ACC112 (cell line): ENCODE results near the gene NOX5.

Source experiments
- H2AFZ ChIP-seq: fragments of 200-600 bp; sonication (generic); one replicate; pipeline ENCODE4 v1.6.0; 2017; ENCODE audit warnings: antibody characterized with exemption, low read length; ENCODE audit not compliant: unreplicated experiment
- H3K27ac ChIP-seq: fragments of 200-600 bp; sonication (generic); 2 replicates; pipeline ENCODE4 v1.5.1; 2014; ENCODE audit warnings: low read depth, mild to moderate bottlenecking, antibody characterized with exemption, low read length, moderate library complexity
- H3K27me3 ChIP-seq: fragments of 200-600 bp; sonication (generic); 2 replicates; pipeline ENCODE4 v1.6.1; 2014; ENCODE audit warnings: mild to moderate bottlenecking, antibody characterized with exemption, low read length, moderate library complexity, mixed read lengths; ENCODE audit not compliant: insufficient read depth
- H3K36me3 ChIP-seq: fragments of 200-600 bp; sonication (generic); 2 replicates; pipeline ENCODE4 v1.6.1; 2016; ENCODE audit warnings: mild to moderate bottlenecking, antibody characterized with exemption, low read length, moderate library complexity, mixed read lengths; ENCODE audit not compliant: insufficient read depth
- H3K4me1 ChIP-seq: fragments of 200-600 bp; sonication (generic); one replicate; pipeline ENCODE4 v1.6.1; 2016; ENCODE audit warnings: low read length, mixed read lengths; ENCODE audit not compliant: insufficient read depth, unreplicated experiment, control insufficient read depth
- H3K4me3 ChIP-seq: fragments of 200-600 bp; sonication (generic); 2 replicates; pipeline ENCODE4 v1.5.1; 2014; ENCODE audit warnings: mild to moderate bottlenecking, low read depth, low read length
- H3K79me2 ChIP-seq: fragments of 200-600 bp; sonication (generic); one replicate; pipeline ENCODE4 v1.6.0; 2016; ENCODE audit warnings: low read length; ENCODE audit not compliant: control insufficient read depth, unreplicated experiment, insufficient read depth

Gene NOX5

DNA sequence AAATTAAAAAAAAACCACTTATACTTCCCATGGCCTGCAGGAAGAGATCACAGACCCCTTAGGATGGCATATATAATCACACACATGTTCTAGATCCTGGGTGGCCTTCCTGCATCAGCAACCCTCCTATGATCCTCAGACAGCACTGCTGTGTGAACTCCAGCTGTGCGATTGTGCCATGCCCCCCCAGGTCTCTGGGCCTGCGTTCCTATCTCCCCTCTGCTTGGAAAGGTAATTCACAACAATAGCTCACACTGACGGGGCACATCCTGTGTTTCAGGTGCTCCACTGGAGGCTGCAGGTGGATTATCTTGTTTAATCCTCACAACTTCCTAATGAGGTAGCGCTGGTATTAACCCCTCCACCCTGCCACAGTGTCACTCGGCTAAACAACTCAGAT lies 74.8 kb downstream of the NOX5 start:
- Histone ChIP-seq H3K4me3 (no peak overlapping the region), H3K79me2 (no peaks in the 10 kb centered on the region), H2AFZ (no peak overlapping the region), H3K27me3 (peaks cover 27% of the 10 kb centered on the region), H3K27ac (no peak overlapping the region), H3K4me1 (peaks cover 18% of the 10 kb centered on the region), H3K36me3 (no peaks in the 10 kb centered on the region)

DNA sequence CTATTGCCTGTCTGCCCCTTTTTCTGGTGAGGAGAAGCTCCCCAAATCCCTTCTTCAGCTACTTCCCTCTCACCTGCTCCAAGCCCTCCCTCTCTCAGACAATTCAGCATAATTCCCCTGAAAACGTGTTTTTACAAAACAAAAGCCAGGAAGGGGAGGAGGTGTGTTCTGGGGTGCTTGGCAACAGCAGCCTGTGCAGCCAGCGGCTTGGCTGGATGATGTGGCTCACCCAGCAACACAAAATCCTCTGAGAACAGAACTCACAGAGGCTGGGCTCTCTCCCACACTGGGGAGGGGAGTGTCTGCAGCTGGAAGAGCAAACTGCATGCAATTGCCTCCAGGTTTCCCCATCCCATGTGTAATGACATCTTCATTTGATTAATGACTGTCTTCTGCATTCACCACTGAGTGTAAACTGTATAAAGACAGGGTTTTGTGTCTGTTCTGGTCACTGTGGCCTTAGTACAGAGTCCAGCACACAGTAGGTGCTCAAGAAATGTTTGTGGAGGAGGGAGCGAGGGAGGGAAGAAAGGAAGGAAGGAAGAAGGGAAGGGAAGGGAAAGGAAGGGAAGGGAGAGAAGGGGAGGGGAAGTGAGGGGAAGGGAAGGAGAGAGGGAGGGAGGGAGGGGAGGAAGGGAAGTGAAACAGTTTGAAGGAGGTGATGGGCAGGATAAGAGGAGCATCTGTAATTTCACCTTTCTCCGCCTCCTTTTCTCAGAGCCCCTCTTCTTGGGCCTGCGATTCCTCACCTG lies 75.9 kb downstream of the NOX5 start:
- Histone ChIP-seq H2AFZ (no peak overlapping the region), H3K4me3 (no peak overlapping the region), H3K27ac (no peak overlapping the region), H3K79me2 (no peaks in the 10 kb centered on the region), H3K36me3 (no peaks in the 10 kb centered on the region), H3K27me3 (peaks cover 38% of the 10 kb centered on the region), H3K4me1 (peaks cover 18% of the 10 kb centered on the region)

- Histone ChIP-seq H3K4me3 (no peak overlapping the region), H2AFZ (no peak overlapping the region), H3K27ac (no peak overlapping the region), H3K4me1 (peaks cover 18% of the 10 kb centered on the region), H3K27me3 (peaks cover 51% of the 10 kb centered on the region), H3K79me2 (no peaks in the 10 kb centered on the region), H3K36me3 (no peaks in the 10 kb centered on the region)
Measured at GRCh38 chr15:69091654-69092053, 77.2 kb downstream of the NOX5 start.

- Histone ChIP-seq H3K4me3 (no peak overlapping the region), H3K79me2 (no peaks in the 10 kb centered on the region), H3K27me3 (peaks cover 55% of the 10 kb centered on the region), H2AFZ (no peak overlapping the region), H3K27ac (no peak overlapping the region), H3K36me3 (no peaks in the 10 kb centered on the region), H3K4me1 (peaks cover 18% of the 10 kb centered on the region)
Measured at GRCh38 chr15:69092159-69092558, 77.7 kb downstream of the NOX5 start.

- H3K79me2 ChIP-seq = no peaks in the 10 kb centered on the region
- no peak overlapping the region for H3K4me3 ChIP-seq
- no peak overlapping the region for H3K27ac ChIP-seq
- H3K4me1 ChIP-seq = peaks cover 18% of the 10 kb centered on the region
- peaks cover 57% of the 10 kb centered on the region for H3K27me3 ChIP-seq
- no peaks in the 10 kb centered on the region for H3K36me3 ChIP-seq
- H2AFZ ChIP-seq = no peak overlapping the region
Measured at GRCh38 chr15:69093127-69093526, 78.6 kb downstream of the NOX5 start.

- Histone ChIP-seq H3K4me3 (no peak overlapping the region), H3K79me2 (no peaks in the 10 kb centered on the region), H2AFZ (no peak overlapping the region), H3K4me1 (peaks cover 18% of the 10 kb centered on the region), H3K36me3 (no peaks in the 10 kb centered on the region), H3K27me3 (peaks cover 60% of the 10 kb centered on the region), H3K27ac (no peak overlapping the region)
Measured at GRCh38 chr15:69093614-69094013, 79.1 kb downstream of the NOX5 start.

DNA sequence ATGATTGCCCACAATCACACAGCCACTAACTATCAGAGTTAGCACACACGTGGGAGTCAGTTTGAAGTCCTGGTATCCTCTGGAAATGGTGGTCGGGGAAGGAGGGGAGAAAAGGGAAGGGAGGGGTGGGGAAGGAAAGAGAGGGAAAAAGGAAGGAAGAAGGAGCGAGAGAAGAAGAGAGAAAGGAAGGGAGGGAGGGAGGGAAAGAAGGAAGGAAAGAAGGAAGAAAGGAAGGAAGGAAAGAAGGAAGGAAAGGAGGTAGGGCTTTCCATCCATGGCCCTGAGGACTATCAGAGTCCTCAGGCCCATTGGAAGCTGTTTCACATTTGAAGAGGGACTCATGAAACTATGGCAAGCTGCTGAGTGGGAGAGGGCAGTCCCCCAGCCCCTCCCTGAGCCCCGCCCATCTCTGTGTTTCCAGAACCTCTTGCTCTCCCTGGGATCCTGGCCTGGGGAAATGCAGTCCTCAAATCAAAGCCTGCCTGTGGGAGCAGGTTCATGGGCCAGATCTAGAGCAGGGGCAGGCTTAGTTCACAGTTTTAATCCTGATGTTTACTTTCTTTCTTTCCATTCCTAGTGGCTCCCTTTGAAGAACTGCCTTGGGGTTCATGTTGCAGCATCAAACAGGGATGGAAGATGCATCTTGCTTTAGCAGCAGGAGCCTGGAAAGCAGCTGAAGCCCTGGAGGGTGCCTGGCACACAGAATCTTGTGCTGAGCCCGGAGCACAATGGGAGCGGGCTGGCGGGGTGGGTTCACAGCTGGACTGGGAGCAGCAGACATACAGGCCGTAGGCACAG lies 79.8 kb downstream of the NOX5 start:
- Histone ChIP-seq H3K4me1 (peaks cover 18% of the 10 kb centered on the region), H3K79me2 (no peaks in the 10 kb centered on the region), H3K27ac (no peak overlapping the region), H3K36me3 (no peaks in the 10 kb centered on the region), H3K27me3 (peaks cover 63% of the 10 kb centered on the region), H2AFZ (no peak overlapping the region), H3K4me3 (no peak overlapping the region)

- peaks cover 57% of the 10 kb centered on the region for H3K27me3 ChIP-seq
- H3K36me3 ChIP-seq = no peaks in the 10 kb centered on the region
- no peak overlapping the region for H2AFZ ChIP-seq
- H3K4me3 ChIP-seq = no peak overlapping the region
- H3K27ac ChIP-seq = no peak overlapping the region
- no peaks in the 10 kb centered on the region for H3K79me2 ChIP-seq
- H3K4me1 ChIP-seq = peaks cover 16% of the 10 kb centered on the region
Measured at GRCh38 chr15:69095274-69095673, 80.8 kb downstream of the NOX5 start.

DNA sequence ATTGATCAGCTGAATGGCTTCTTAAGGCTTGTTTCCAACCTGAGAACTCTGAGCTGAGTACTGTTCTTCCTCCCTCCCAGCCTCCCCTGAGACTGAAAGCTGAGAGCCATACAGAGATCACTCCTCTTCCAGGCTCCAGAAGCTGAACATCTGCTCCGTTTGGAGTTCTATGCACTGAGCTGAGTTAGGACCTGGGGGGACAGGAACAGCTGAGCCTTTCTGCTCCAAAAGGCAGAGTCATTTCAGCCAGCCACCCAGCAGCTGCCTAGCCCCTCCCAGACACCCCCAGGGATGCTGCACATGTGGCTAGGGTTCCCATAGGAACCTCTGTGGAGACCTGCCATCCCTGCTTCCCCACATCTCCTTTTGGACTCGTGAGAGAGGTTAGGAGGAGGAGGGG lies 81.7 kb downstream of the NOX5 start:
- peaks cover 58% of the 10 kb centered on the region for H3K27me3 ChIP-seq
- H3K4me3 ChIP-seq = no peak overlapping the region
- peaks cover 13% of the 10 kb centered on the region for H3K4me1 ChIP-seq
- no peak overlapping the region for H2AFZ ChIP-seq
- no peaks in the 10 kb centered on the region for H3K79me2 ChIP-seq
- no peaks in the 10 kb centered on the region for H3K36me3 ChIP-seq
- no peak overlapping the region for H3K27ac ChIP-seq

DNA sequence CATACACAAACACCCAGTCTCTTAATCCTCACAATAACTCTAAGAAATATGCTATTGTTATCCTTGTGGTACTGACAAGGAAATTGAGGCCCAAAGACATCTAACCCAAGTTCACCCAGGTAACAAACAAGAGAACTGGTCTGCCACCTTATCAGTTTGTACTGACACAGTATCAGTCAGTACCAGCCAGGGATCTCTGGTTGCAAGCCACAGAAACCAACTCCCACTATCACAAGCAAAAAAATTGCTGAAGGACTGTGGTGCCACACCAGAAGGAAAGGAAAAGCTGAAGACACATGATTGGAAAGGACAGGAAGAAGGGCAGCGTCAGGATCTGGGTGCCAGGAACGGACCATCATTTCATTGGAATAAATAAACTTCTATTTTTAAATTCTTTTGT lies 82.1 kb downstream of the NOX5 start:
- H3K27me3 ChIP-seq = peaks cover 59% of the 10 kb centered on the region
- no peak overlapping the region for H3K4me3 ChIP-seq
- no peaks in the 10 kb centered on the region for H3K79me2 ChIP-seq
- peaks cover 12% of the 10 kb centered on the region for H3K4me1 ChIP-seq
- H2AFZ ChIP-seq = no peak overlapping the region
- H3K27ac ChIP-seq = no peak overlapping the region
- no peaks in the 10 kb centered on the region for H3K36me3 ChIP-seq

- Histone ChIP-seq H3K4me1 (no peaks in the 10 kb centered on the region), H3K27me3 (peaks cover 75% of the 10 kb centered on the region), H3K4me3 (no peak overlapping the region), H3K79me2 (no peaks in the 10 kb centered on the region), H3K36me3 (no peaks in the 10 kb centered on the region), H2AFZ (no peak overlapping the region), H3K27ac (no peak overlapping the region)
Measured at GRCh38 chr15:69098771-69099170, 84.3 kb downstream of the NOX5 start.
